NB4 (cell line): ENCODE data around the gene CES2.
A peak's percentile ranks its signal among the peaks of the same experiment; 100 is the strongest.

Source experiments
- DNase-seq: peaks from one replicate; pipeline ENCODE4 v3.0.0; 2010; ENCODE audit warnings: low read depth
- H3K4me3 ChIP-seq: one replicate; pipeline ENCODE4 v1.5.1; 2011; ENCODE audit warnings: mild to moderate bottlenecking, low read depth, low read length, moderate library complexity
- MYC ChIP-seq: IDR thresholded peaks from 2 replicates; pipeline ENCODE4 v1.6.1; 2011; ENCODE audit warnings: low read depth, low read length
- POLR2A ChIP-seq: IDR thresholded peaks from 2 replicates; pipeline ENCODE4 v1.6.1; 2011; ENCODE audit warnings: mild to moderate bottlenecking; ENCODE audit not compliant: insufficient read length; ENCODE audit errors: extremely low read depth
- TF ChIP-seq, protein P1 (sequence below): IDR thresholded peaks from 2 replicates; pipeline ENCODE4 v1.6.1; 2011; ENCODE audit warnings: low read depth, low read length
- TF ChIP-seq, protein P2 (sequence below): IDR thresholded peaks from one replicate; pipeline ENCODE4 v1.5.1; 2012; ENCODE audit warnings: low read depth, low read length

The CES2 gene

DNA sequence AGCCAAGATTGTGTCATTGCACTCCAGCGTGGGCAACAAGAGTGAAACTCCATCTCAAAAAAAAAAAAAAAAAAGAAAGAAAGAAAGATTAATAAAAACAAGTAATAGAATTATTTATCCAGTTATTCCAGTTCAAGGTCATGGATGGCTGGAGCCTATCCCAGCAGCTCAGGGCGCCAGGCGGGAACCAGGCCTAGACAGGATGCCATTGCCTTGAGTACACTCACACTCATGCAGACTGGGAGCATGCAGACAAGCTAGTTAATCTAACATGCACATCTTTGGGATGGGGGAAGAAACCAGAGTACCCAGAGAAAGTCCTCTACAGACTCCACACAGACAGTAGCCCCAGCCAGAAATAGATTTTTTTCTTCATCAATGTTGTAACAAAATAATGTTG, 37.1 kb upstream of the CES2 start:
- DNase-seq = no peak
- TF ChIP-seq, protein P1, sequence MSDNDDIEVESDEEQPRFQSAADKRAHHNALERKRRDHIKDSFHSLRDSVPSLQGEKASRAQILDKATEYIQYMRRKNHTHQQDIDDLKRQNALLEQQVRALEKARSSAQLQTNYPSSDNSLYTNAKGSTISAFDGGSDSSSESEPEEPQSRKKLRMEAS = no peak
- TF ChIP-seq MYC (no peak), POLR2A (no peak)
- TF ChIP-seq, protein P2, sequence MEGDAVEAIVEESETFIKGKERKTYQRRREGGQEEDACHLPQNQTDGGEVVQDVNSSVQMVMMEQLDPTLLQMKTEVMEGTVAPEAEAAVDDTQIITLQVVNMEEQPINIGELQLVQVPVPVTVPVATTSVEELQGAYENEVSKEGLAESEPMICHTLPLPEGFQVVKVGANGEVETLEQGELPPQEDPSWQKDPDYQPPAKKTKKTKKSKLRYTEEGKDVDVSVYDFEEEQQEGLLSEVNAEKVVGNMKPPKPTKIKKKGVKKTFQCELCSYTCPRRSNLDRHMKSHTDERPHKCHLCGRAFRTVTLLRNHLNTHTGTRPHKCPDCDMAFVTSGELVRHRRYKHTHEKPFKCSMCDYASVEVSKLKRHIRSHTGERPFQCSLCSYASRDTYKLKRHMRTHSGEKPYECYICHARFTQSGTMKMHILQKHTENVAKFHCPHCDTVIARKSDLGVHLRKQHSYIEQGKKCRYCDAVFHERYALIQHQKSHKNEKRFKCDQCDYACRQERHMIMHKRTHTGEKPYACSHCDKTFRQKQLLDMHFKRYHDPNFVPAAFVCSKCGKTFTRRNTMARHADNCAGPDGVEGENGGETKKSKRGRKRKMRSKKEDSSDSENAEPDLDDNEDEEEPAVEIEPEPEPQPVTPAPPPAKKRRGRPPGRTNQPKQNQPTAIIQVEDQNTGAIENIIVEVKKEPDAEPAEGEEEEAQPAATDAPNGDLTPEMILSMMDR = no peak
- H3K4me3 ChIP-seq = no peak overlapping the region

DNA sequence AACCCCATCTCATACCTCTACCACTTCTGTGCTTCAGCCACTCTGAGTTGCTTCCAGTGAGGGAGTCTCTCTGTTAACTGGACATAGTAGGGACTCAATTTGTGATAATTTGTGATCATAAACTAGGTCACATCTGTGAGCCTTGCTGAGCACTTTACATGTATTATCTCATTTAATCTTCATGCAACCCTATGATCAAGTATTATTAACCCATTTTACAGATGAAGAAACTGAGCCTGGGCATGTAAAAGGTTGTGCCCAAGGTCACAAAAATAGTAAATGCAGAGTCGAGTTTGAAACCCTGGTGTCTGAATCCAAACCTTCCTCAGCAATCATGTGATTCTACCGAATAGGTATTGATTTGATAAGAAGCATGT, 36.4 kb upstream of the CES2 start:
- no peak overlapping the region for H3K4me3 ChIP-seq
- no peak for TF ChIP-seq POLR2A
- TF ChIP-seq, protein P2 = no peak
- TF ChIP-seq, protein P1 = no peak
- TF ChIP-seq MYC = no peak
- DNase-seq = no peak

DNA sequence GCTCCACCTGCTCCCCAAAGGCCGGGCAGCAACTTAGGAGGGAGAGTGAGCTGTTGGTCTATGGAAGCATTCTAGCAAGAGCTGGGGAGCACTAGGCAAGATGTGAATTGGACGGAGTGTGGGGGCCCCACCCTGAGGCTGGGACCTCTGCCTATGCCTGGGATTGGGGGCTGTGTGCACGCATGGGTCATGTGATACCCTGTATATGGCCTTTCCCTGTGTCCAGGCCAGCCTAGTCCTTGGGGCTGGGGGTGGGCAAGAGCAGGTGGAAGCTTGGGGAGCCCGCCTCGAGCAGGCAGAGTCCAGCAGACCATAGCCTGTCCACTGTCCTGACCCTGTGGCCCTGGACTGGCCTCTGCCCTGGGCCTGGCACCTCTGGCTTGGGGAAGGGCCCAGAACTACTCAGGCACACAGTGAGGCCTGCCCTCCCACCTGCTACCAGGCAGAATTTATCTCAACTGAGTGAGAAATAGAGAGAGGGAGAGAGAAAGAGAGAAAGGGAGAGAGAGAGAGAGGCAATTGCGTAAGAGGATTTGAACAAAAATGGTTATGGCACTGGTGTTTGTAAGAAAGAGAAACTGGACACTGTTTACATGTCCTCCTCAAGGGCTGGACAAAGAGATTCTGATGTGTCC, 35.9 kb upstream of the CES2 start:
- TF ChIP-seq, protein P1 = no peak
- TF ChIP-seq, protein P2 = no peak
- TF ChIP-seq POLR2A = no peak
- TF ChIP-seq MYC = no peak
- no peak overlapping the region for H3K4me3 ChIP-seq
- no peak for DNase-seq

DNA sequence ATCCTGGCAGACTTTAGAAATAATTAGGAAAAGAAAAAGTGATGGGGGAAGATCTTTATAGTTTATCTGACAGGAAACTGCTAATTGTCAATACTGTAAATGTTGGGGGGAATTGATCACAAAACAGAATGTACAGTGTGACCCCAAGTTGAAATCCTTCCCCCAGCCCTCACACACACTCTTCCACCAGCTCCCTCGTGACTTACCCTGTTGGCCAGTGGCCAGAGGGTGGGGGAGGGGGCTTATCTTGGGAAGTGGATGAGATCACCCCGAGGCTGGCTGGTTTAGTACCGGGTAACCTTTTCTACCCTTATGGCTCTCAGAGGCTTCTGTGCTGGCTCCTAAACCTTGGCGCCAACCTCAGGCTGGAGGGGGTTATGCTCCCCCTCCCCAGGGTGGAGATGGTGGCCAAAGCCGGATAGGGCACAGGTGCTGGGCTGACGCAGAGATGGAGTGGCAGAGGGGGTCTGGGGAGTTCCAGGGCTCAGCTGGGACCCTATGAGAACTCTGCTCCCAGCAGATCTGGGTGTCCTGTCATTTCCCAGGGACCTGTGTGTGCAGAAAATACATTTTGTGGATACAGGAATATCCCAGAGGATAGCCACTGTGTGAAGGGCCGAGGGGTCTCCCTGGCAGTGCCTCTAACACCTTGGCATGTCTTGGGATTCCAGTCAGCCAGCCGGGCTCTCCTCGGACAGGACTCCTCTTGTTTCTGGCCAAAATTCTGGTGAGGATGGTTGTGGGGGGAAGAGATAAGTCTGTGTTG, 35.2 kb upstream of the CES2 start:
- no peak overlapping the region for H3K4me3 ChIP-seq
- peak; percentile 36 for DNase-seq

DNA sequence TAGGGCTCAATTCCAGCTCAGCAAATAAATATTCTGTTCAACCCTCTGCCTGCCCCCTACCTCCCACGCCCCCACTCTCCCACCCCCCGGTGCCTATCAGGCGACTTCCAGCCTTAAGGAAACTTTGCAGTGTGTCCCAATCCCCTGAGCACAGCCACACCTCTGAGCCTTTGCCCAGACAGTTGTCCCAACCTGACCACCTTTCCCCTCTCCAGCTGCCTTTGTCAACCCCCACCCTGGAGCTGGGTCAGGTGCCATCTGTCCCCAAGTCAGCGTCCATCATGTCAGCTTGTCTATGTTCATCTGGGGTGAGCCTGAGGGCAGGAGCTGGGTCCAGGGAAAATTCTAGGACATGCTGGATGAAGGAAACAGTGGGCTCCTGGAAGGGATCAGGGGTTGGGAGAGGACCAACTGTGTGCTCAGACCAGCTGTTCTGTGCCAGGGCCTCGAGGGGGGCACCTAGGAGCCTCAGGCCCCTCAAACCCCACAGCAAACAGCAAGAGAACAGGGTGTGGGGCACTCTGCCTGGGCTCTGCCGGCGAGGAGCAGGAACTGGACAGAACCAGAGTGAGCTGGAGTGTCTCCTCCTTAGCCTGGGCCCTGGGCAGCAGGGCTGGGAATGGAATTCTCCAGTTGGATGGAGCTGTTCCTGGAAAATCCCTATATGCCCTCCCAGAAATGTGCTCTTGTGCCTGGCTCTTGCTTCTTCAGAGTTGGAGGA, 34.4 kb upstream of the CES2 start:
- no peak for DNase-seq
- no peak overlapping the region for H3K4me3 ChIP-seq
- TF ChIP-seq POLR2A = no peak
- TF ChIP-seq MYC = no peak
- TF ChIP-seq, protein P1 = no peak

More for the DNA sequence above, 35.2 kb upstream of the CES2 start:
- no peak for TF ChIP-seq POLR2A
- TF ChIP-seq, protein P1 = no peak
- TF ChIP-seq, protein P2 = no peak
- no peak for TF ChIP-seq MYC

DNA sequence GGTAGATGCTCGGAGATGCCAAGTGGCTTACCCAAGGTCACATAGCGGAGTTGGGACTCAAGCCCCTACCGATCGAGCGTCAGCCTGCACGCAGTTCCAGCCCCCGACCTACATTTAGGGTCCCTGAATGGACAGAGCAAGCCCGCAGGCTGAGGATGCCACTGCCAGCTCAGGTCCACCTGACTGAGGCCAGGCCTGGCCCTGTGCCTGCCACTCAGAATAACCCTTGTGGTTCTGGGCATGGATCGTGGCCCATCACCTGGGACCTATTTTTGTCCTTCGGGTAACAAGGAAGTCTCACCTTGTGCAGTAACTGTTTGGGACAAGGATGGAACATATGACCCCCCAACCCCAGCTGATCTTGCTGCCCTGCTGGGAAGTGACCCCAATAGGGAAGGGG, 33.7 kb upstream of the CES2 start:
- DNase-seq = no peak
- H3K4me3 ChIP-seq = no peak overlapping the region
- TF ChIP-seq, protein P2 = no peak
- TF ChIP-seq MYC (no peak), POLR2A (no peak)
- TF ChIP-seq, protein P1 = no peak
